GM23338 (cell line): ENCODE results near the gene RDH5.

Experiments used
- CREB1 ChIP-seq: fragments of 250-450 bp; sonication (Bioruptor Pico); IDR thresholded peaks from 2 replicates; pipeline ENCODE4 v1.5.0; 2020; ENCODE audit warnings: low read depth, mild to moderate bottlenecking, moderate library complexity
- EZH2 ChIP-seq: fragments of 200-600 bp; sonication (generic); IDR thresholded peaks from one replicate; pipeline ENCODE4 v1.8.0; 2017; ENCODE audit warnings: antibody characterized with exemption, mild to moderate bottlenecking, low read depth; ENCODE audit not compliant: unreplicated experiment
- EZH2phosphoT487 ChIP-seq: fragments of 200-600 bp; sonication (generic); IDR thresholded peaks from one replicate; pipeline ENCODE4 v1.8.1; 2018; ENCODE audit warnings: antibody characterized with exemption; ENCODE audit not compliant: unreplicated experiment
- JUNB ChIP-seq: IDR thresholded peaks from one replicate; pipeline ENCODE4 v1.6.1; 2016; ENCODE audit warnings: antibody characterized with exemption; ENCODE audit not compliant: unreplicated experiment
- NANOG ChIP-seq: IDR thresholded peaks from 2 replicates; pipeline ENCODE4 v1.6.1; 2016; ENCODE audit warnings: antibody characterized with exemption, borderline replicate concordance
- POLR2AphosphoS5 ChIP-seq: IDR thresholded peaks from 2 replicates; pipeline ENCODE4 v1.6.1; 2016; ENCODE audit warnings: antibody characterized with exemption, low read depth
- STAT1 ChIP-seq: IDR thresholded peaks from one replicate; pipeline ENCODE4 v1.6.1; 2016; ENCODE audit warnings: antibody characterized with exemption; ENCODE audit not compliant: unreplicated experiment
- ZNF114 ChIP-seq: fragments of 250-450 bp; sonication (Bioruptor Pico); IDR thresholded peaks from 2 replicates; pipeline ENCODE4 v1.5.0; 2020; ENCODE audit warnings: mild to moderate bottlenecking, moderate library complexity
- ZNF331 ChIP-seq: fragments of 250-450 bp; sonication (Bioruptor Pico); IDR thresholded peaks from 2 replicates; pipeline ENCODE4 v1.5.0; 2020; ENCODE audit warnings: low read depth, mild to moderate bottlenecking, moderate library complexity
- TF ChIP-seq, protein P1 (sequence below), 2 experiments: fragments of 200-600 bp in 1 of 2; sonication (generic) in 1 of 2; conservative IDR thresholded peaks; 2 replicates each; pipeline versions ENCODE4 v1.5.1 to v1.6.1; 2016 to 2017; ENCODE audit warnings: antibody characterized with exemption in 2 of 2, low read depth in 2 of 2, mild to moderate bottlenecking in 2 of 2, moderate library complexity in 1 of 2
- TF ChIP-seq, protein P2 (sequence below): IDR thresholded peaks from one replicate; pipeline ENCODE4 v1.6.1; 2018; ENCODE audit warnings: antibody characterized with exemption; ENCODE audit not compliant: unreplicated experiment
- TF ChIP-seq, protein P3 (sequence below): IDR thresholded peaks from 2 replicates; pipeline ENCODE4 v1.6.1; 2016; ENCODE audit warnings: antibody characterized with exemption
- TF ChIP-seq, protein P4 (sequence below): fragments of 250-450 bp; sonication (Bioruptor Pico); IDR thresholded peaks from 2 replicates; pipeline ENCODE4 v1.5.0; 2020; ENCODE audit warnings: mild to moderate bottlenecking, moderate library complexity

DNA sequence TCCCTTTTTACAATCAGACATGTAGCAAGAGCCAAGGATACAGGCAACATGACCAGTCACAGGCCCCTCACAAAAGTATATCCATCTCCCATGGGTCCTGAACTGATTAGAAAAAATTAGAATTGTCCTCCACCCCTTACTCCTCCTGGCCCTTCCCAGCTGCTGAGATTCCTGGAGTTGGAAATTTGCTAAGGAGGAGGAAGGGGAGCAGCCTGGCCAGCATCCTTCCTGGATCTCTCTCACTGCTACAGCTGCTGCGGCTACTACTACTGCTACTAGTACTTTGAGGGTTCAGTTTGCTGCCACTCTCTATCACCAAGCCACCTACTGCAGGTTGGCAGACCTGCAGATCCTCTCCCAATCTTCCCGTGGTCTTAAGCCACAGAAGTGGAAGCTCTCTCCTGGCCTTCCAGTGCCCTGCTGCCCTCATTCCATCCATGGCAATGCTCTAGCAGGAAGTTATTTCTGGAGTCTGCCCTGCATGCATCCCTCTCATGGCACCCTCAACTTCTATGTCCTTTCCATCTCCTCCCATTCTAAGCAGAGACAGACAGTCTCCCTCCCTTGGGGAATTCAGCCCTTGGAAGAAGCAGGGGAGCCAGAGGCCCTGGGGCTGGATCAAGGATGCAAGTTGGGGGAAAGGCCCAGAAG lies 13.5 kb upstream of the RDH5 start:
- TF ChIP-seq, protein P1, sequence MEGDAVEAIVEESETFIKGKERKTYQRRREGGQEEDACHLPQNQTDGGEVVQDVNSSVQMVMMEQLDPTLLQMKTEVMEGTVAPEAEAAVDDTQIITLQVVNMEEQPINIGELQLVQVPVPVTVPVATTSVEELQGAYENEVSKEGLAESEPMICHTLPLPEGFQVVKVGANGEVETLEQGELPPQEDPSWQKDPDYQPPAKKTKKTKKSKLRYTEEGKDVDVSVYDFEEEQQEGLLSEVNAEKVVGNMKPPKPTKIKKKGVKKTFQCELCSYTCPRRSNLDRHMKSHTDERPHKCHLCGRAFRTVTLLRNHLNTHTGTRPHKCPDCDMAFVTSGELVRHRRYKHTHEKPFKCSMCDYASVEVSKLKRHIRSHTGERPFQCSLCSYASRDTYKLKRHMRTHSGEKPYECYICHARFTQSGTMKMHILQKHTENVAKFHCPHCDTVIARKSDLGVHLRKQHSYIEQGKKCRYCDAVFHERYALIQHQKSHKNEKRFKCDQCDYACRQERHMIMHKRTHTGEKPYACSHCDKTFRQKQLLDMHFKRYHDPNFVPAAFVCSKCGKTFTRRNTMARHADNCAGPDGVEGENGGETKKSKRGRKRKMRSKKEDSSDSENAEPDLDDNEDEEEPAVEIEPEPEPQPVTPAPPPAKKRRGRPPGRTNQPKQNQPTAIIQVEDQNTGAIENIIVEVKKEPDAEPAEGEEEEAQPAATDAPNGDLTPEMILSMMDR (conservative IDR thresholded peaks at IDR 0.05; ENCODE audit: low read depth in 2 of 2): no peak
- TF ChIP-seq POLR2AphosphoS5: no peak
- TF ChIP-seq, protein P2, sequence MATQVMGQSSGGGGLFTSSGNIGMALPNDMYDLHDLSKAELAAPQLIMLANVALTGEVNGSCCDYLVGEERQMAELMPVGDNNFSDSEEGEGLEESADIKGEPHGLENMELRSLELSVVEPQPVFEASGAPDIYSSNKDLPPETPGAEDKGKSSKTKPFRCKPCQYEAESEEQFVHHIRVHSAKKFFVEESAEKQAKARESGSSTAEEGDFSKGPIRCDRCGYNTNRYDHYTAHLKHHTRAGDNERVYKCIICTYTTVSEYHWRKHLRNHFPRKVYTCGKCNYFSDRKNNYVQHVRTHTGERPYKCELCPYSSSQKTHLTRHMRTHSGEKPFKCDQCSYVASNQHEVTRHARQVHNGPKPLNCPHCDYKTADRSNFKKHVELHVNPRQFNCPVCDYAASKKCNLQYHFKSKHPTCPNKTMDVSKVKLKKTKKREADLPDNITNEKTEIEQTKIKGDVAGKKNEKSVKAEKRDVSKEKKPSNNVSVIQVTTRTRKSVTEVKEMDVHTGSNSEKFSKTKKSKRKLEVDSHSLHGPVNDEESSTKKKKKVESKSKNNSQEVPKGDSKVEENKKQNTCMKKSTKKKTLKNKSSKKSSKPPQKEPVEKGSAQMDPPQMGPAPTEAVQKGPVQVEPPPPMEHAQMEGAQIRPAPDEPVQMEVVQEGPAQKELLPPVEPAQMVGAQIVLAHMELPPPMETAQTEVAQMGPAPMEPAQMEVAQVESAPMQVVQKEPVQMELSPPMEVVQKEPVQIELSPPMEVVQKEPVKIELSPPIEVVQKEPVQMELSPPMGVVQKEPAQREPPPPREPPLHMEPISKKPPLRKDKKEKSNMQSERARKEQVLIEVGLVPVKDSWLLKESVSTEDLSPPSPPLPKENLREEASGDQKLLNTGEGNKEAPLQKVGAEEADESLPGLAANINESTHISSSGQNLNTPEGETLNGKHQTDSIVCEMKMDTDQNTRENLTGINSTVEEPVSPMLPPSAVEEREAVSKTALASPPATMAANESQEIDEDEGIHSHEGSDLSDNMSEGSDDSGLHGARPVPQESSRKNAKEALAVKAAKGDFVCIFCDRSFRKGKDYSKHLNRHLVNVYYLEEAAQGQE: no peak
- no peak for TF ChIP-seq EZH2
- no peak for TF ChIP-seq CREB1 (CRISPR knock-in tag)
- TF ChIP-seq, protein P3, sequence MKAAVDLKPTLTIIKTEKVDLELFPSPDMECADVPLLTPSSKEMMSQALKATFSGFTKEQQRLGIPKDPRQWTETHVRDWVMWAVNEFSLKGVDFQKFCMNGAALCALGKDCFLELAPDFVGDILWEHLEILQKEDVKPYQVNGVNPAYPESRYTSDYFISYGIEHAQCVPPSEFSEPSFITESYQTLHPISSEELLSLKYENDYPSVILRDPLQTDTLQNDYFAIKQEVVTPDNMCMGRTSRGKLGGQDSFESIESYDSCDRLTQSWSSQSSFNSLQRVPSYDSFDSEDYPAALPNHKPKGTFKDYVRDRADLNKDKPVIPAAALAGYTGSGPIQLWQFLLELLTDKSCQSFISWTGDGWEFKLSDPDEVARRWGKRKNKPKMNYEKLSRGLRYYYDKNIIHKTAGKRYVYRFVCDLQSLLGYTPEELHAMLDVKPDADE: no peak
- no peak for TF ChIP-seq JUNB
- no peak for TF ChIP-seq ZNF331 (CRISPR knock-in tag)
- TF ChIP-seq ZNF114 (CRISPR knock-in tag): no peak
- TF ChIP-seq NANOG: no peak
- no peak for TF ChIP-seq EZH2phosphoT487
- TF ChIP-seq STAT1: no peak
- TF ChIP-seq, protein P4, sequence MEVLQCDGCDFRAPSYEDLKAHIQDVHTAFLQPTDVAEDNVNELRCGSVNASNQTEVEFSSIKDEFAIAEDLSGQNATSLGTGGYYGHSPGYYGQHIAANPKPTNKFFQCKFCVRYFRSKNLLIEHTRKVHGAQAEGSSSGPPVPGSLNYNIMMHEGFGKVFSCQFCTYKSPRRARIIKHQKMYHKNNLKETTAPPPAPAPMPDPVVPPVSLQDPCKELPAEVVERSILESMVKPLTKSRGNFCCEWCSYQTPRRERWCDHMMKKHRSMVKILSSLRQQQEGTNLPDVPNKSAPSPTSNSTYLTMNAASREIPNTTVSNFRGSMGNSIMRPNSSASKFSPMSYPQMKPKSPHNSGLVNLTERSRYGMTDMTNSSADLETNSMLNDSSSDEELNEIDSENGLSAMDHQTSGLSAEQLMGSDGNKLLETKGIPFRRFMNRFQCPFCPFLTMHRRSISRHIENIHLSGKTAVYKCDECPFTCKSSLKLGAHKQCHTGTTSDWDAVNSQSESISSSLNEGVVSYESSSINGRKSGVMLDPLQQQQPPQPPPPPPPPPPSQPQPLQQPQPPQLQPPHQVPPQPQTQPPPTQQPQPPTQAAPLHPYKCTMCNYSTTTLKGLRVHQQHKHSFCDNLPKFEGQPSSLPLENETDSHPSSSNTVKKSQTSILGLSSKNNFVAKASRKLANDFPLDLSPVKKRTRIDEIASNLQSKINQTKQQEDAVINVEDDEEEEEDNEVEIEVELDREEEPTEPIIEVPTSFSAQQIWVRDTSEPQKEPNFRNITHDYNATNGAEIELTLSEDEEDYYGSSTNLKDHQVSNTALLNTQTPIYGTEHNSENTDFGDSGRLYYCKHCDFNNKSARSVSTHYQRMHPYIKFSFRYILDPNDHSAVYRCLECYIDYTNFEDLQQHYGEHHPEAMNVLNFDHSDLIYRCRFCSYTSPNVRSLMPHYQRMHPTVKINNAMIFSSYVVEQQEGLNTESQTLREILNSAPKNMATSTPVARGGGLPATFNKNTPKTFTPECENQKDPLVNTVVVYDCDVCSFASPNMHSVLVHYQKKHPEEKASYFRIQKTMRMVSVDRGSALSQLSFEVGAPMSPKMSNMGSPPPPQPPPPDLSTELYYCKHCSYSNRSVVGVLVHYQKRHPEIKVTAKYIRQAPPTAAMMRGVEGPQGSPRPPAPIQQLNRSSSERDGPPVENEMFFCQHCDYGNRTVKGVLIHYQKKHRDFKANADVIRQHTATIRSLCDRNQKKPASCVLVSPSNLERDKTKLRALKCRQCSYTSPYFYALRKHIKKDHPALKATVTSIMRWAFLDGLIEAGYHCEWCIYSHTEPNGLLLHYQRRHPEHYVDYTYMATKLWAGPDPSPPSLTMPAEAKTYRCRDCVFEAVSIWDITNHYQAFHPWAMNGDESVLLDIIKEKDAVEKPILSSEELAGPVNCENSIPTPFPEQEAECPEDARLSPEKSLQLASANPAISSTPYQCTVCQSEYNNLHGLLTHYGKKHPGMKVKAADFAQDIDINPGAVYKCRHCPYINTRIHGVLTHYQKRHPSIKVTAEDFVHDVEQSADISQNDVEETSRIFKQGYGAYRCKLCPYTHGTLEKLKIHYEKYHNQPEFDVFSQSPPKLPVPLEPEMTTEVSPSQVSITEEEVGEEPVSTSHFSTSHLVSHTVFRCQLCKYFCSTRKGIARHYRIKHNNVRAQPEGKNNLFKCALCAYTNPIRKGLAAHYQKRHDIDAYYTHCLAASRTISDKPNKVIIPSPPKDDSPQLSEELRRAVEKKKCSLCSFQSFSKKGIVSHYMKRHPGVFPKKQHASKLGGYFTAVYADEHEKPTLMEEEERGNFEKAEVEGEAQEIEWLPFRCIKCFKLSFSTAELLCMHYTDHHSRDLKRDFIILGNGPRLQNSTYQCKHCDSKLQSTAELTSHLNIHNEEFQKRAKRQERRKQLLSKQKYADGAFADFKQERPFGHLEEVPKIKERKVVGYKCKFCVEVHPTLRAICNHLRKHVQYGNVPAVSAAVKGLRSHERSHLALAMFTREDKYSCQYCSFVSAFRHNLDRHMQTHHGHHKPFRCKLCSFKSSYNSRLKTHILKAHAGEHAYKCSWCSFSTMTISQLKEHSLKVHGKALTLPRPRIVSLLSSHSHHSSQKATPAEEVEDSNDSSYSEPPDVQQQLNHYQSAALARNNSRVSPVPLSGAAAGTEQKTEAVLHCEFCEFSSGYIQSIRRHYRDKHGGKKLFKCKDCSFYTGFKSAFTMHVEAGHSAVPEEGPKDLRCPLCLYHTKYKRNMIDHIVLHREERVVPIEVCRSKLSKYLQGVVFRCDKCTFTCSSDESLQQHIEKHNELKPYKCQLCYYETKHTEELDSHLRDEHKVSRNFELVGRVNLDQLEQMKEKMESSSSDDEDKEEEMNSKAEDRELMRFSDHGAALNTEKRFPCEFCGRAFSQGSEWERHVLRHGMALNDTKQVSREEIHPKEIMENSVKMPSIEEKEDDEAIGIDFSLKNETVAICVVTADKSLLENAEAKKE (CRISPR knock-in tag): no peak
